HepG2 (cell line): ENCODE measurements around the gene SNRPD2. TPM values are rescaled to one million over a fixed set of nuclear protein-coding genes. Genes with fewer than 3 reads are reported as not detected.

Experiments
- ELF1 ChIP-seq: sonication (generic); formaldehyde crosslinking; IDR thresholded peaks from 2 replicates; pipeline ENCODE4 v1.4.0; 2020; ENCODE audit warnings: missing genetic modification reagents
- ELF4 ChIP-seq: sonication (generic); formaldehyde crosslinking; IDR thresholded peaks from 2 replicates; pipeline ENCODE4 v1.5.0; 2020; ENCODE audit warnings: missing genetic modification reagents, mild to moderate bottlenecking, moderate library complexity, borderline replicate concordance
- FOSL1 ChIP-seq: sonication (generic); formaldehyde crosslinking; IDR thresholded peaks from 2 replicates; pipeline ENCODE4 v1.9.0; 2021; ENCODE audit warnings: missing genetic modification reagents, borderline replicate concordance
- FOXC1 ChIP-seq: sonication (generic); formaldehyde crosslinking; IDR thresholded peaks from 2 replicates; pipeline ENCODE4 v1.8.0; 2022; ENCODE audit warnings: mild to moderate bottlenecking, missing genetic modification reagents, borderline replicate concordance
- GABPB1 ChIP-seq: IDR thresholded peaks from 2 replicates; pipeline ENCODE4 v1.6.1; 2016; ENCODE audit warnings: mild to moderate bottlenecking, missing genetic modification reagents, moderate library complexity, missing compliant biosample characterization
- LCORL ChIP-seq, 2 experiments: fragments of 450-650 bp in 1 of 2; sonication (generic) in 1 of 2; formaldehyde crosslinking in 1 of 2; IDR thresholded peaks; 2 replicates each; pipeline versions ENCODE4 v1.5.0 to v1.6.1; 2017 to 2020; ENCODE audit warnings: antibody characterized with exemption in 1 of 2, missing genetic modification reagents in 1 of 2
- MAFG ChIP-seq: sonication (generic); formaldehyde crosslinking; IDR thresholded peaks from 2 replicates; pipeline ENCODE4 v1.5.1; 2020; ENCODE audit warnings: mild to moderate bottlenecking, missing genetic modification reagents
- MYC ChIP-seq: sonication (generic); formaldehyde crosslinking; IDR thresholded peaks from 2 replicates; pipeline ENCODE4 v1.9.0; 2021; ENCODE audit warnings: missing genetic modification reagents, borderline replicate concordance
- PRMT3 ChIP-seq: sonication (generic); formaldehyde crosslinking; IDR thresholded peaks from 2 replicates; pipeline ENCODE4 v1.8.1; 2022; ENCODE audit warnings: low read depth, mild to moderate bottlenecking, moderate library complexity, missing genetic modification reagents, borderline replicate concordance
- SALL2 ChIP-seq: sonication (generic); formaldehyde crosslinking; IDR thresholded peaks from 2 replicates; pipeline ENCODE4 v1.8.1; 2023; ENCODE audit warnings: mild to moderate bottlenecking, missing genetic modification reagents, inconsistent platforms
- TGIF2 ChIP-seq: IDR thresholded peaks from 2 replicates; pipeline ENCODE4 v1.6.1; 2016; ENCODE audit warnings: control low read depth, missing compliant biosample characterization
- TRIM24 ChIP-seq: sonication (generic); formaldehyde crosslinking; IDR thresholded peaks from 2 replicates; pipeline ENCODE4 v1.8.0; 2022; ENCODE audit warnings: mild to moderate bottlenecking, missing genetic modification reagents
- ZNF563 ChIP-seq: sonication (generic); formaldehyde crosslinking; IDR thresholded peaks from 2 replicates; pipeline ENCODE4 v1.8.0; 2022; ENCODE audit warnings: mild to moderate bottlenecking, moderate library complexity, missing genetic modification reagents
- ZNF768 ChIP-seq: sonication (generic); formaldehyde crosslinking; IDR thresholded peaks from 2 replicates; pipeline ENCODE4 v1.4.0; 2020; ENCODE audit warnings: missing genetic modification reagents
- polyA plus RNA-seq, 8 experiments: library from polyadenylated mRNA; depleted of rRNA in 3 of 8; stranded (reverse) in 7 of 8; unstranded in 1 of 8; fragments of >200 nt; fragmentation: Illumina TruSeq in 4 of 8; extraction: Trizol in 4 of 8; gene quantifications; 2 replicates each; pipeline versions ENCODE4 v1.2.1 to v1.2.3, GENCODE V29; 2011 to 2016; ENCODE audit warnings: low read depth in 4 of 8, missing spikeins in 1 of 8, mixed read lengths in 1 of 8; ENCODE audit not compliant: insufficient read depth in 1 of 8
- total RNA-seq, 5 experiments: library from RNA; depleted of rRNA; stranded (reverse); fragments of >200 nt; fragmentation: Illumina TruSeq; extraction: Trizol; gene quantifications; 2 replicates each; pipeline ENCODE4 v1.2.3, GENCODE V29; 2016; ENCODE audit warnings: low read depth in 1 of 5
- TF ChIP-seq, protein P1 (sequence below): sonication (generic); formaldehyde crosslinking; IDR thresholded peaks from 2 replicates; pipeline ENCODE4 v1.5.0; 2020; ENCODE audit warnings: mild to moderate bottlenecking, missing genetic modification reagents
- TF ChIP-seq, protein P2 (sequence below): sonication (generic); formaldehyde crosslinking; IDR thresholded peaks from 2 replicates; pipeline ENCODE4 v1.9.0; 2022; ENCODE audit warnings: missing genetic modification reagents, mild to moderate bottlenecking, borderline replicate concordance
- TF ChIP-seq, protein P3 (sequence below): IDR thresholded peaks from 2 replicates; pipeline ENCODE4 v1.6.1; 2016; ENCODE audit warnings: control low read depth
- TF ChIP-seq, protein P4 (sequence below): sonication (generic); formaldehyde crosslinking; IDR thresholded peaks from 2 replicates; pipeline ENCODE4 v1.5.0; 2020; ENCODE audit warnings: mild to moderate bottlenecking, missing genetic modification reagents
- TF ChIP-seq, protein P5 (sequence below): IDR thresholded peaks from 2 replicates; pipeline ENCODE4 v1.6.1; 2012; ENCODE audit warnings: inconsistent platforms

SNRPD2 gene
- total and polyA plus RNA-seq, 2 of the 13 experiments (the other 11 are each of a cell fraction or from before 2014, with no cell fraction given) = 299 to 485 TPM

DNA sequence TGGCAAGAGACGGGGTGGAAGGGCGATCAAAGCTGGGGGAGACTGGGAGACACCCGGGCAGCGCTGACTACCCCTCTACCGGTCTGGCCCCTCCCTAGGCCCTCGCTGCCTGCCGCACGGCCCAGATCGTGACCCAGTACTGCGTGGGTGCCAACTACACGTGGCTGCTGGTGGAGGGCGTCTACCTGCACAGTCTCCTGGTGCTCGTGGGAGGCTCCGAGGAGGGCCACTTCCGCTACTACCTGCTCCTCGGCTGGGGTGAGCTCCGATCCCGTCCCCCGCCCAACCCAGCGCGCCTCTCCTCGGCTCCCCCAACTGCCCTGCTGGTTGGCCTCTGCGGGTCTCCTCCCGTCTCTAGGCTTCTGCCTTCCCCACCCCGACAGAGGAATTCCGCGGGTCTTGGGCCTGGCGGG, 14.9 kb downstream of the SNRPD2 start (continued):
- TF ChIP-seq LCORL (IDR thresholded peaks at IDR 0.05) (no peak), LCORL (CRISPR knock-in tag; IDR thresholded peaks at IDR 0.05) (0 out of 2 replicates have a peak, but pooled peaks have one; percentile 45), TRIM24 (CRISPR knock-in tag) (no peak), MYC (CRISPR knock-in tag) (peak; percentile 35; the same call in 1 of the 2 replicates), ZNF768 (CRISPR knock-in tag) (peak; percentile 20; the same call in 1 of the 2 replicates), FOSL1 (CRISPR knock-in tag) (no peak), SALL2 (CRISPR knock-in tag) (peak; percentile 25; the same call in 1 of the 2 replicates), ELF4 (CRISPR knock-in tag) (no peak), PRMT3 (CRISPR knock-in tag) (no peak), ZNF563 (CRISPR knock-in tag) (0 out of 2 replicates have a peak, but pooled peaks have one; percentile 25), ELF1 (peak; percentile 38; the same call in 1 of the 2 replicates), MAFG (CRISPR knock-in tag) (no peak), TGIF2 (CRISPR knock-in tag) (no peak), FOXC1 (CRISPR knock-in tag) (0 out of 2 replicates have a peak, but pooled peaks have one; percentile 40), GABPB1 (CRISPR knock-in tag) (peak; percentile 42; the same call in 1 of the 2 replicates)
- TF ChIP-seq, protein P1, sequence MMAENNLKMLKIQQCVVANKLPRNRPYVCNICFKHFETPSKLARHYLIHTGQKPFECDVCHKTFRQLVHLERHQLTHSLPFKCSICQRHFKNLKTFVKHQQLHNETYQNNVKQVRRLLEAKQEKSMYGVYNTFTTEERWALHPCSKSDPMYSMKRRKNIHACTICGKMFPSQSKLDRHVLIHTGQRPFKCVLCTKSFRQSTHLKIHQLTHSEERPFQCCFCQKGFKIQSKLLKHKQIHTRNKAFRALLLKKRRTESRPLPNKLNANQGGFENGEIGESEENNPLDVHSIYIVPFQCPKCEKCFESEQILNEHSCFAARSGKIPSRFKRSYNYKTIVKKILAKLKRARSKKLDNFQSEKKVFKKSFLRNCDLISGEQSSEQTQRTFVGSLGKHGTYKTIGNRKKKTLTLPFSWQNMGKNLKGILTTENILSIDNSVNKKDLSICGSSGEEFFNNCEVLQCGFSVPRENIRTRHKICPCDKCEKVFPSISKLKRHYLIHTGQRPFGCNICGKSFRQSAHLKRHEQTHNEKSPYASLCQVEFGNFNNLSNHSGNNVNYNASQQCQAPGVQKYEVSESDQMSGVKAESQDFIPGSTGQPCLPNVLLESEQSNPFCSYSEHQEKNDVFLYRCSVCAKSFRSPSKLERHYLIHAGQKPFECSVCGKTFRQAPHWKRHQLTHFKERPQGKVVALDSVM (CRISPR knock-in tag) = no peak
- TF ChIP-seq, protein P2, sequence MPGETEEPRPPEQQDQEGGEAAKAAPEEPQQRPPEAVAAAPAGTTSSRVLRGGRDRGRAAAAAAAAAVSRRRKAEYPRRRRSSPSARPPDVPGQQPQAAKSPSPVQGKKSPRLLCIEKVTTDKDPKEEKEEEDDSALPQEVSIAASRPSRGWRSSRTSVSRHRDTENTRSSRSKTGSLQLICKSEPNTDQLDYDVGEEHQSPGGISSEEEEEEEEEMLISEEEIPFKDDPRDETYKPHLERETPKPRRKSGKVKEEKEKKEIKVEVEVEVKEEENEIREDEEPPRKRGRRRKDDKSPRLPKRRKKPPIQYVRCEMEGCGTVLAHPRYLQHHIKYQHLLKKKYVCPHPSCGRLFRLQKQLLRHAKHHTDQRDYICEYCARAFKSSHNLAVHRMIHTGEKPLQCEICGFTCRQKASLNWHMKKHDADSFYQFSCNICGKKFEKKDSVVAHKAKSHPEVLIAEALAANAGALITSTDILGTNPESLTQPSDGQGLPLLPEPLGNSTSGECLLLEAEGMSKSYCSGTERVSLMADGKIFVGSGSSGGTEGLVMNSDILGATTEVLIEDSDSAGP (CRISPR knock-in tag) = 0 out of 2 replicates have a peak, but pooled peaks have one; percentile 22
- TF ChIP-seq, protein P3, sequence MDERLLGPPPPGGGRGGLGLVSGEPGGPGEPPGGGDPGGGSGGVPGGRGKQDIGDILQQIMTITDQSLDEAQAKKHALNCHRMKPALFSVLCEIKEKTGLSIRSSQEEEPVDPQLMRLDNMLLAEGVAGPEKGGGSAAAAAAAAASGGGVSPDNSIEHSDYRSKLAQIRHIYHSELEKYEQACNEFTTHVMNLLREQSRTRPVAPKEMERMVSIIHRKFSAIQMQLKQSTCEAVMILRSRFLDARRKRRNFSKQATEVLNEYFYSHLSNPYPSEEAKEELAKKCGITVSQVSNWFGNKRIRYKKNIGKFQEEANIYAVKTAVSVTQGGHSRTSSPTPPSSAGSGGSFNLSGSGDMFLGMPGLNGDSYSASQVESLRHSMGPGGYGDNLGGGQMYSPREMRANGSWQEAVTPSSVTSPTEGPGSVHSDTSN (CRISPR knock-in tag) = no peak
- TF ChIP-seq, protein P4, sequence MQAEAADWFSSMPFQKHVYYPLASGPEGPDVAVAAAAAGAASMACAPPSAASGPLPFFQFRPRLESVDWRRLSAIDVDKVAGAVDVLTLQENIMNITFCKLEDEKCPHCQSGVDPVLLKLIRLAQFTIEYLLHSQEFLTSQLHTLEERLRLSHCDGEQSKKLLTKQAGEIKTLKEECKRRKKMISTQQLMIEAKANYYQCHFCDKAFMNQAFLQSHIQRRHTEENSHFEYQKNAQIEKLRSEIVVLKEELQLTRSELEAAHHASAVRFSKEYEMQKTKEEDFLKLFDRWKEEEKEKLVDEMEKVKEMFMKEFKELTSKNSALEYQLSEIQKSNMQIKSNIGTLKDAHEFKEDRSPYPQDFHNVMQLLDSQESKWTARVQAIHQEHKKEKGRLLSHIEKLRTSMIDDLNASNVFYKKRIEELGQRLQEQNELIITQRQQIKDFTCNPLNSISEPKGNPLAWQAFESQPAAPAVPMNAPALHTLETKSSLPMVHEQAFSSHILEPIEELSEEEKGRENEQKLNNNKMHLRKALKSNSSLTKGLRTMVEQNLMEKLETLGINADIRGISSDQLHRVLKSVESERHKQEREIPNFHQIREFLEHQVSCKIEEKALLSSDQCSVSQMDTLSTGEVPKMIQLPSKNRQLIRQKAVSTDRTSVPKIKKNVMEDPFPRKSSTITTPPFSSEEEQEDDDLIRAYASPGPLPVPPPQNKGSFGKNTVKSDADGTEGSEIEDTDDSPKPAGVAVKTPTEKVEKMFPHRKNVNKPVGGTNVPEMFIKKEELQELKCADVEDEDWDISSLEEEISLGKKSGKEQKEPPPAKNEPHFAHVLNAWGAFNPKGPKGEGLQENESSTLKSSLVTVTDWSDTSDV (CRISPR knock-in tag) = no peak
- TF ChIP-seq, protein P5, sequence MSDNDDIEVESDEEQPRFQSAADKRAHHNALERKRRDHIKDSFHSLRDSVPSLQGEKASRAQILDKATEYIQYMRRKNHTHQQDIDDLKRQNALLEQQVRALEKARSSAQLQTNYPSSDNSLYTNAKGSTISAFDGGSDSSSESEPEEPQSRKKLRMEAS = peak; percentile 53; the same call in 1 of the 2 replicates
